Fibroblast of villous mesenchyme (primary cell): ENCODE data around the gene UBE2S. TPM values are rescaled to one million over a fixed set of nuclear protein-coding genes. Genes with fewer than 3 reads are reported as not detected.

ENCODE experiments used
- DNase-seq: peaks from one replicate; pipeline ENCODE4 v3.0.0-alpha.2; 2010; ENCODE audit warnings: low read depth
- H3K4me3 ChIP-seq: 2 replicates; pipeline ENCODE4 v1.5.1; 2011; ENCODE audit warnings: low read depth, mild to moderate bottlenecking, low read length
- CTCF ChIP-seq: IDR thresholded peaks from 2 replicates; pipeline ENCODE4 v1.5.1; 2012; ENCODE audit warnings: low read depth, mild to moderate bottlenecking, low read length; ENCODE audit not compliant: insufficient read depth
- total RNA-seq: library from RNA; depleted of rRNA; stranded (reverse); fragments of >200 nt; gene quantifications from 2 replicates; pipeline ENCODE4 v1.2.3, GENCODE V29; 2012

UBE2S gene
- total RNA-seq, 1 donor: 108 TPM

- H3K4me3 ChIP-seq: no peak overlapping the region
- no peak for DNase-seq
- TF ChIP-seq CTCF: no peak
Measured at GRCh38 chr19:55365964-55366363, 41.6 kb downstream of the UBE2S start.

GRCh38 chr19:55365245-55365644 lies 42.3 kb downstream of the UBE2S start:
- DNase-seq: no peak
- H3K4me3 ChIP-seq: no peak overlapping the region
- TF ChIP-seq CTCF: no peak

- no peak for DNase-seq
- TF ChIP-seq CTCF: no peak
- no peak within 1 kb of the TSS for H3K4me3 ChIP-seq
Measured at GRCh38 chr19:55362990-55363716, 44.4 kb downstream of the UBE2S start, which contains the start of gene GARIN5B. TSS of gene GARIN5B (minus strand) at chr19:55363260. CDS start at chr19:55363066, 194 bp downstream.

- no peak for TF ChIP-seq CTCF
- no peak overlapping the region for H3K4me3 ChIP-seq
- DNase-seq: no peak
Measured at GRCh38 chr19:55362174-55362989, 45.2 kb downstream of the UBE2S start.

- no peak overlapping the region for H3K4me3 ChIP-seq
- no peak for DNase-seq
- no peak for TF ChIP-seq CTCF
Measured at GRCh38 chr19:55360902-55361301, 46.7 kb downstream of the UBE2S start.

GRCh38 chr19:55358943-55359908 lies 48.4 kb downstream of the UBE2S start:
- no peak for TF ChIP-seq CTCF

More at GRCh38 chr19:55358943-55359908, 48.4 kb downstream of the UBE2S start:
- no peak overlapping the region for H3K4me3 ChIP-seq
- no peak for DNase-seq
